PC-9 (cell line): ENCODE data around the gene RHOF. TPM values are rescaled to one million over a fixed set of nuclear protein-coding genes. Genes with fewer than 3 reads are reported as not detected.

Source experiments
- BruUV-seq: library from RNA; stranded (reverse); fragments of 400-500 nt; replicated peaks from 2 replicates; lab custom pipeline; 2021; lab: Mats Ljungman, UMichigan
- CTCF ChIA-PET: fragments of 300-600 bp; sonication (Branson Sonifier 250); formaldehyde crosslinking; loops from one replicate; lab custom pipeline; 2022; ENCODE audit warnings: antibody characterized with exemption; lab: Charles Lee
- POLR2A ChIA-PET: fragments of 300-600 bp; sonication (Branson Sonifier 250); formaldehyde crosslinking; loops from one replicate; lab custom pipeline; 2022; ENCODE audit warnings: antibody characterized with exemption; ENCODE audit not compliant: unreplicated experiment; lab: Charles Lee
- DNase-seq, 2 experiments: peaks; one replicate each; pipeline versions ENCODE4 v3.0.0 to v3.0.0-alpha.2; 2015 to 2022; ENCODE audit warnings: mixed read lengths in 1 of 2
- H2AFZ ChIP-seq: fragments of 200-600 bp; sonication (generic); 2 replicates; pipeline ENCODE4 v1.8.1; 2017; ENCODE audit warnings: antibody characterized with exemption
- H3F3A ChIP-seq: fragments of 200-600 bp; sonication (generic); 2 replicates; pipeline ENCODE4 v1.8.1; 2017; ENCODE audit warnings: antibody characterized with exemption, mild to moderate bottlenecking, low read depth; ENCODE audit not compliant: insufficient read depth
- H3K27ac ChIP-seq: fragments of 200-600 bp; sonication (generic); 2 replicates; pipeline ENCODE4 v1.6.1; 2016; ENCODE audit warnings: mixed run types
- H3K27me3 ChIP-seq: fragments of 200-600 bp; sonication (generic); 2 replicates; pipeline ENCODE4 v1.6.1; 2016; ENCODE audit warnings: low read depth, mixed run types; ENCODE audit not compliant: insufficient read depth
- H3K36me3 ChIP-seq: fragments of 200-600 bp; sonication (generic); 2 replicates; pipeline ENCODE4 v1.6.1; 2016; ENCODE audit warnings: low read depth, mixed run types
- H3K4me1 ChIP-seq: fragments of 200-600 bp; sonication (generic); replicated peaks from 2 replicates; pipeline ENCODE4 v1.6.1; 2016; ENCODE audit warnings: mixed run types; ENCODE audit not compliant: insufficient read depth
- H3K4me2 ChIP-seq: fragments of 200-600 bp; sonication (generic); 2 replicates; pipeline ENCODE4 v1.6.1; 2017; ENCODE audit warnings: mixed run types
- H3K4me3 ChIP-seq: fragments of 200-600 bp; sonication (generic); 2 replicates; pipeline ENCODE4 v1.6.1; 2016; ENCODE audit warnings: mixed run types
- H3K79me2 ChIP-seq: fragments of 200-600 bp; sonication (generic); 2 replicates; pipeline ENCODE4 v1.6.1; 2017; ENCODE audit warnings: low read depth, mixed run types
- H3K9me2 ChIP-seq: fragments of 200-600 bp; sonication (generic); 2 replicates; pipeline ENCODE4 v1.8.1; 2017; ENCODE audit warnings: mild to moderate bottlenecking; ENCODE audit not compliant: insufficient read depth
- H3K9me3 ChIP-seq: fragments of 200-600 bp; sonication (generic); 2 replicates; pipeline ENCODE4 v1.8.1; 2016; ENCODE audit warnings: low read depth; ENCODE audit not compliant: insufficient read depth
- H4K20me1 ChIP-seq: fragments of 200-600 bp; sonication (generic); 2 replicates; pipeline ENCODE4 v1.8.1; 2017; ENCODE audit not compliant: insufficient read depth
- CTCF ChIP-seq: fragments of 200-600 bp; sonication (generic); conservative IDR thresholded peaks from 2 replicates; pipeline ENCODE4 v1.6.1; 2017; ENCODE audit warnings: mixed run types, antibody characterized with exemption, mild to moderate bottlenecking, moderate library complexity
- EZH2 ChIP-seq: fragments of 200-600 bp; sonication (generic); IDR thresholded peaks from 2 replicates; pipeline ENCODE4 v1.8.0; 2017; ENCODE audit warnings: antibody characterized with exemption, low read depth
- intact Hi-C: fragments of 100-400 bp; cut with micrococcal nuclease; formaldehyde crosslinking; loops from one replicate; pipeline ENCODE4 v1.10.0; 2022; ENCODE audit not compliant: unreplicated experiment
- total RNA-seq: library from RNA; stranded (reverse); gene quantifications from 2 replicates; pipeline ENCODE4 v1.2.3, GENCODE V29; 2021

Gene RHOF
- total RNA-seq, 1 experiment from 2014 or later: 179 TPM

- Histone ChIP-seq H3K79me2 (no peaks in the 10 kb centered on the region), H4K20me1 (no peaks in the 10 kb centered on the region), H3K27me3 (no peaks in the 10 kb centered on the region), H2AFZ (no peak overlapping the region), H3F3A (peaks cover 12% of the 10 kb centered on the region; the same call in 1 of the 2 replicates), H3K36me3 (no peaks in the 10 kb centered on the region), H3K27ac (no peak overlapping the region), H3K4me1 (0 out of 2 replicates have a peak, but pooled peaks cover 5% of the 10 kb centered on the region), H3K4me2 (no peak overlapping the region), H3K9me3 (no peaks in the 10 kb centered on the region), H3K9me2 (no peaks in the 10 kb centered on the region), H3K4me3 (no peak overlapping the region)
- TF ChIP-seq EZH2 (no peak), CTCF (no peak)
- CTCF ChIA-PET: no interaction called here
- DNase-seq: no peak
- no TSS peak for BruUV-seq
- POLR2A ChIA-PET: interaction anchor here (0.7 kb wide), 1 partner anchor 43 kb away, joined by 5 read pairs; the partner anchor contains the start of gene RHOF
- intact Hi-C loops: no loop called here
Measured at GRCh38 chr12:121751034-121751433, 42.5 kb downstream of the RHOF start.

GRCh38 chr12:121750507-121750955 is 43.0 kb downstream of the RHOF start:
- no peaks in the 10 kb centered on the region for H3K9me2 ChIP-seq
- 0 out of 2 replicates have a peak, but pooled peaks cover 5% of the 10 kb centered on the region for H3K4me1 ChIP-seq
- H3K27me3 ChIP-seq: no peaks in the 10 kb centered on the region
- no peak overlapping the region for H3K4me3 ChIP-seq
- POLR2A ChIA-PET: no interaction called here
- no TSS peak for BruUV-seq
- DNase-seq: no peak
- no peaks in the 10 kb centered on the region for H3K36me3 ChIP-seq
- TF ChIP-seq CTCF: no peak
- no peak for TF ChIP-seq EZH2
- H4K20me1 ChIP-seq: no peaks in the 10 kb centered on the region
- H3K27ac ChIP-seq: no peak overlapping the region
- no peak overlapping the region for H2AFZ ChIP-seq
- H3K9me3 ChIP-seq: no peaks in the 10 kb centered on the region
- intact Hi-C loops: no loop called here
- no peak overlapping the region for H3K4me2 ChIP-seq
- peaks cover 12% of the 10 kb centered on the region; the same call in 1 of the 2 replicates for H3F3A ChIP-seq
- no peaks in the 10 kb centered on the region for H3K79me2 ChIP-seq
- CTCF ChIA-PET: no interaction called here

GRCh38 chr12:121749267-121749666 is 44.2 kb downstream of the RHOF start:
- Histone ChIP-seq H3K27ac (peak overlapping the region; percentile 38; the same call in 1 of the 2 replicates), H3K27me3 (no peaks in the 10 kb centered on the region), H3K79me2 (no peaks in the 10 kb centered on the region), H4K20me1 (no peaks in the 10 kb centered on the region), H3K4me1 (0 out of 2 replicates have a peak, but pooled peaks cover 5% of the 10 kb centered on the region), H3K9me2 (no peaks in the 10 kb centered on the region), H3K9me3 (no peaks in the 10 kb centered on the region), H3K4me3 (no peak overlapping the region), H3K36me3 (no peaks in the 10 kb centered on the region), H2AFZ (no peak overlapping the region), H3K4me2 (no peak overlapping the region), H3F3A (peaks cover 12% of the 10 kb centered on the region; the same call in 1 of the 2 replicates)
- BruUV-seq: no TSS peak
- TF ChIP-seq CTCF: no peak
- no peak for TF ChIP-seq EZH2
- intact Hi-C loops: no loop called here
- POLR2A ChIA-PET: interaction anchor here (0.7 kb wide), 2 partner anchors 14 to 20 kb away, joined by 3 read pairs; no protein-coding TSS in a partner anchor
- CTCF ChIA-PET: no interaction called here
- DNase-seq: no peak
